H9 (cell line): ENCODE results near the gene KANK4. TPM values are rescaled to one million over a fixed set of nuclear protein-coding genes. Genes with fewer than 3 reads are reported as not detected.

Experiments
- DNase-seq: peaks from one replicate; pipeline ENCODE4 v3.0.0-alpha.2; 2017
- H2AFZ ChIP-seq: one replicate; pipeline ENCODE4 v1.6.1; 2013; ENCODE audit warnings: mild to moderate bottlenecking, low read length, control low read depth, moderate library complexity
- H2AK5ac ChIP-seq: 2 replicates; pipeline ENCODE4 v1.6.1; 2013; ENCODE audit warnings: low read length, control low read depth, mixed read lengths; ENCODE audit not compliant: insufficient read length
- H2BK120ac ChIP-seq: one replicate; pipeline ENCODE4 v1.6.1; 2013; ENCODE audit warnings: low read depth, mild to moderate bottlenecking, low read length, control low read depth, inconsistent platforms; ENCODE audit not compliant: poor library complexity, severe bottlenecking
- H2BK12ac ChIP-seq: 2 replicates; pipeline ENCODE4 v1.6.1; 2013; ENCODE audit warnings: low read length, control low read depth, mixed read lengths, low read depth; ENCODE audit not compliant: insufficient read length
- H2BK15ac ChIP-seq: 2 replicates; pipeline ENCODE4 v1.6.1; 2013; ENCODE audit warnings: low read depth, low read length, control low read depth
- H2BK20ac ChIP-seq: one replicate; pipeline ENCODE4 v1.6.1; 2013; ENCODE audit warnings: low read depth, mild to moderate bottlenecking, low read length, control low read depth, inconsistent platforms; ENCODE audit not compliant: poor library complexity, severe bottlenecking
- H2BK5ac ChIP-seq: 2 replicates; pipeline ENCODE4 v1.6.1; 2013; ENCODE audit warnings: low read length, control low read depth, mixed read lengths; ENCODE audit not compliant: insufficient read length
- H3K14ac ChIP-seq: 2 replicates; pipeline ENCODE4 v1.6.1; 2013; ENCODE audit warnings: low read length, control low read depth; ENCODE audit not compliant: insufficient read depth
- H3K18ac ChIP-seq: 2 replicates; pipeline ENCODE4 v1.6.1; 2013; ENCODE audit warnings: low read depth, mild to moderate bottlenecking, mixed read lengths, low read length, control low read depth; ENCODE audit not compliant: insufficient read length
- H3K23ac ChIP-seq: 2 replicates; pipeline ENCODE4 v1.6.1; 2013; ENCODE audit warnings: low read length, control low read depth, mixed read lengths, low read depth; ENCODE audit not compliant: insufficient read length
- H3K23me2 ChIP-seq: 2 replicates; pipeline ENCODE4 v1.6.1; 2013; ENCODE audit warnings: low read depth, mild to moderate bottlenecking, mixed read lengths, low read length, control low read depth; ENCODE audit not compliant: insufficient read length, poor library complexity, severe bottlenecking
- H3K27ac ChIP-seq: 2 replicates; pipeline ENCODE4 v1.5.1; 2013; ENCODE audit warnings: low read length, control low read depth, mixed read lengths, low read depth; ENCODE audit not compliant: insufficient read length
- H3K27me3 ChIP-seq: 2 replicates; pipeline ENCODE4 v1.6.1; 2013; ENCODE audit warnings: low read length, control low read depth, inconsistent platforms; ENCODE audit not compliant: insufficient read depth
- H3K4ac ChIP-seq: 2 replicates; pipeline ENCODE4 v1.6.1; 2013; ENCODE audit warnings: low read depth, mild to moderate bottlenecking, control low read depth, inconsistent platforms, low read length, moderate library complexity
- H3K4me1 ChIP-seq: 2 replicates; pipeline ENCODE4 v1.6.1; 2013; ENCODE audit warnings: low read length, control low read depth, inconsistent platforms; ENCODE audit not compliant: insufficient read depth
- H3K4me2 ChIP-seq: 2 replicates; pipeline ENCODE4 v1.6.1; 2013; ENCODE audit warnings: low read length, control low read depth, mixed read lengths; ENCODE audit not compliant: insufficient read length, insufficient read depth
- H3K56ac ChIP-seq: 2 replicates; pipeline ENCODE4 v1.6.1; 2013; ENCODE audit warnings: low read depth, mild to moderate bottlenecking, mixed read lengths, low read length, control low read depth; ENCODE audit not compliant: insufficient read length
- H3K79me1 ChIP-seq: 2 replicates; pipeline ENCODE4 v1.6.1; 2013; ENCODE audit warnings: low read depth, mild to moderate bottlenecking, moderate library complexity, low read length, control low read depth, inconsistent platforms; ENCODE audit not compliant: insufficient read depth, poor library complexity, severe bottlenecking
- H3K79me2 ChIP-seq: 2 replicates; pipeline ENCODE4 v1.6.1; 2013; ENCODE audit warnings: low read length, control low read depth, inconsistent platforms; ENCODE audit not compliant: insufficient read depth
- H3K9ac ChIP-seq: 2 replicates; pipeline ENCODE4 v1.6.1; 2013; ENCODE audit warnings: low read length, control low read depth, mixed read lengths; ENCODE audit not compliant: insufficient read length; ENCODE audit errors: extremely low read depth
- H3K9me3 ChIP-seq: one replicate; pipeline ENCODE4 v1.6.1; 2013; ENCODE audit warnings: low read depth, low read length, inconsistent platforms; ENCODE audit not compliant: control insufficient read depth
- H3T11ph ChIP-seq: one replicate; pipeline ENCODE4 v1.6.1; 2013; ENCODE audit warnings: mild to moderate bottlenecking, low read length, control low read depth, inconsistent platforms
- H4K20me1 ChIP-seq: one replicate; pipeline ENCODE4 v1.6.1; 2013; ENCODE audit not compliant: control insufficient read depth, insufficient read length, insufficient read depth
- H4K5ac ChIP-seq: 2 replicates; pipeline ENCODE4 v1.6.1; 2013; ENCODE audit warnings: low read depth, mild to moderate bottlenecking, mixed read lengths, low read length, control low read depth; ENCODE audit not compliant: insufficient read length
- H4K8ac ChIP-seq: replicated peaks from 2 replicates; pipeline ENCODE4 v1.6.1; 2013; ENCODE audit warnings: low read length, control low read depth, mixed read lengths, low read depth; ENCODE audit not compliant: insufficient read length
- H4K91ac ChIP-seq: 2 replicates; pipeline ENCODE4 v1.6.1; 2013; ENCODE audit warnings: low read depth, mild to moderate bottlenecking, moderate library complexity, mixed read lengths, low read length, control low read depth; ENCODE audit not compliant: insufficient read length
- H3K27ac Mint-ChIP-seq, 3 experiments: 2 replicates in 2 of 3; 3 replicates in 1 of 3; pipeline ENCODE4 v1.8.0; 2020 to 2021; ENCODE audit warnings: mixed read lengths in 3 of 3, mild to moderate bottlenecking in 1 of 3, moderate library complexity in 1 of 3
- H3K27me3 Mint-ChIP-seq: 2 replicates; pipeline ENCODE4 v1.8.0; 2021; ENCODE audit warnings: low read depth, mild to moderate bottlenecking, moderate library complexity, mixed read lengths
- H3K36me3 Mint-ChIP-seq, 3 experiments: 2 replicates in 2 of 3; 3 replicates in 1 of 3; pipeline ENCODE4 v1.8.0; 2020 to 2021; ENCODE audit warnings: low read depth in 3 of 3, mixed read lengths in 3 of 3; ENCODE audit not compliant: insufficient read depth in 1 of 3
- H3K4me1 Mint-ChIP-seq, 2 experiments: 2 replicates each; pipeline ENCODE4 v1.8.0; 2020; ENCODE audit warnings: mixed read lengths in 2 of 2
- H3K4me3 Mint-ChIP-seq, 2 experiments: 2 replicates in 1 of 2; 3 replicates in 1 of 2; pipeline ENCODE4 v1.8.0; 2020 to 2021; ENCODE audit warnings: mild to moderate bottlenecking in 2 of 2, mixed read lengths in 2 of 2, moderate library complexity in 1 of 2
- H3K9me3 Mint-ChIP-seq, 2 experiments: 2 replicates in 1 of 2; 3 replicates in 1 of 2; pipeline ENCODE4 v1.8.0; 2020; ENCODE audit warnings: mild to moderate bottlenecking in 2 of 2, mixed read lengths in 2 of 2, moderate library complexity in 1 of 2
- CTCF ChIP-seq: fragments of 200-600 bp; sonication (generic); conservative IDR thresholded peaks from 3 replicates; pipeline ENCODE4 v1.8.0; 2021; ENCODE audit warnings: antibody characterized with exemption, mild to moderate bottlenecking
- WGBS: extraction: QIAGEN DNeasy Blood & Tissue Kit; methylation state at CpG from one replicate; pipeline ENCODE4 v1.1.7; 2013; ENCODE audit warnings: missing lambda C conversion rate, low lambda C conversion rate, mixed read lengths; ENCODE audit not compliant: insufficient read length; ENCODE audit errors: extremely low coverage; 5-methylcytosine and 5-hydroxymethylcytosine counted together
- total RNA-seq: library from RNA; stranded (reverse); gene quantifications from 2 replicates; pipeline ENCODE4 v1.2.1, GENCODE V29; 2021

The KANK4 gene
- total RNA-seq, 1 experiment from 2014 or later: 0.15 TPM

- no peak overlapping the region for H3T11ph ChIP-seq
- H3K36me3 Mint-ChIP-seq: no peaks in the 10 kb centered on the region
- no peak overlapping the region; the same call in 1 of the 2 replicates for H3K14ac ChIP-seq
- H3K4ac ChIP-seq: no peak overlapping the region
- no peak overlapping the region for H2BK12ac ChIP-seq
- peak overlapping the region; percentile 49 for H3K4me2 ChIP-seq
- no peak overlapping the region for H2AK5ac ChIP-seq
- peaks cover 15% of the 10 kb centered on the region for H3K23me2 ChIP-seq
- H3K23ac ChIP-seq: no peak overlapping the region
- H3K79me2 ChIP-seq: no peaks in the 10 kb centered on the region
- WGBS: no CpG with 5 or more reads among the region's 27 CpGs
- peaks cover 31% of the 10 kb centered on the region for H3K27me3 ChIP-seq
- no peak overlapping the region for H4K5ac ChIP-seq
- H3K4me3 Mint-ChIP-seq: peak overlapping the region; percentile 68 to 83
- H2BK5ac ChIP-seq: no peak overlapping the region
- H3K9me3 Mint-ChIP-seq: peaks cover 0 to 4% of the 10 kb centered on the region in 2 experiments; a peak in 2 of 5 replicates
- no peak overlapping the region for H2BK15ac ChIP-seq
- peaks cover 13 to 17% of the 10 kb centered on the region in 2 experiments for H3K4me1 Mint-ChIP-seq
- no peak overlapping the region for H2BK120ac ChIP-seq
- no peaks in the 10 kb centered on the region for H3K9me3 ChIP-seq
- H4K8ac ChIP-seq: no peak overlapping the region
- no peak overlapping the region for H3K9ac ChIP-seq
- H3K56ac ChIP-seq: no peak overlapping the region
- H3K79me1 ChIP-seq: no peaks in the 10 kb centered on the region
- peak; percentile 50 for DNase-seq
- H3K27ac Mint-ChIP-seq: no peak overlapping the region
- H3K4me1 ChIP-seq: no peaks in the 10 kb centered on the region; the same call in 1 of the 2 replicates
- H2AFZ ChIP-seq: no peak overlapping the region
- H3K27ac ChIP-seq: no peak overlapping the region
- no peak for TF ChIP-seq CTCF
- H4K91ac ChIP-seq: no peak overlapping the region
- H3K27me3 Mint-ChIP-seq: peaks cover 78% of the 10 kb centered on the region
- no peaks in the 10 kb centered on the region for H4K20me1 ChIP-seq
- no peak overlapping the region for H2BK20ac ChIP-seq
- H3K18ac ChIP-seq: no peak overlapping the region
Measured at GRCh38 chr1:62318320-62318755, 896 bp downstream of the KANK4 start.
